Stimulated activated naive CD4-positive, alpha-beta T cell (primary cell): Measurements from ENCODE around the gene TAF4B.
"Not testable (repeated sequence)": the region's sequence is repeated elsewhere in the genome, so short reads cannot be mapped to it uniquely, and the experiment has no call there.

Experiments used
- DNase-seq, 6 experiments: peaks; one replicate each; lab custom pipeline; 2025; lab: John Stamatoyannopoulos, UW

Gene TAF4B

GRCh38 chr18:26238718-26239117 lies 12.5 kb downstream of the TAF4B start:
- DNase-seq = not testable (repeated sequence)

DNA sequence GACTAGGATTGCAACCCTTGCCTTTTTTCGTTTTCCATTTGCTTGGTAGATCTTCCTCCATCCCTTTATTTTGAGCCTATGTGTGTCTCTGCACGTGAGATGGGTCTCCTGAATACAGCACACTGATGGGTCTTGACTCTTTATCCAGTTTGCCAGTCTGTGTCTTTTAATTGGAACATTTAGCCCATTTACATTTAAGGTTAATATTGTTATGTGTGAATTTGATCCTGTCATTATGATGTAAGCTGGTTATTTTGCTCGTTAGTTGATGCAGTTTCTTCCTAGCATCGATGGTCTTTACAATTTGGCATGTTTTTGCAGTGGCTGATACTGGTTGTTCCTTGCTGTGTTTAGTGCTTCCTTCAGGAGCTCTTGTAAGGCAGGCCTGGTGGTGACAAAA lies 16.1 kb downstream of the TAF4B start:
- DNase-seq = not testable (repeated sequence)

DNA sequence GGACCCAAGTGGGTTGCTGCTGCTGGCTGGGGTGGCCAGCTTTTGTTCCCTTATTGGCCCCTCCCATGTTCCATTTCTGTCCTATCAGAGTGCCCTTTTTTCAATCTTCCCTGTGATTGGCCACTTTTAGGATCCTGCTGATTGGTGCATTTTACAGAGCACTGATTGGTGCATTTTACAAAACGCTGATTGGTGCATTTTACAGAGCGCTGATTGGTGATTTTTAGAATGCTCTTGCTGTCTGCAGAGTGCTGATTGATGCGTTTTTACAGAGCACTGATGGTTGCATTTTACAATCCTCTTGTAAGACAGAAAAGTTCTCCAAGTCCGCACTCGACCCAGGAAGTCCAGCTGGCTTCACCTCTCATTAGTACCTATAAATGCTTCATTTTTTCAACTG lies 19.2 kb downstream of the TAF4B start:
- DNase-seq = not testable (repeated sequence)

DNA sequence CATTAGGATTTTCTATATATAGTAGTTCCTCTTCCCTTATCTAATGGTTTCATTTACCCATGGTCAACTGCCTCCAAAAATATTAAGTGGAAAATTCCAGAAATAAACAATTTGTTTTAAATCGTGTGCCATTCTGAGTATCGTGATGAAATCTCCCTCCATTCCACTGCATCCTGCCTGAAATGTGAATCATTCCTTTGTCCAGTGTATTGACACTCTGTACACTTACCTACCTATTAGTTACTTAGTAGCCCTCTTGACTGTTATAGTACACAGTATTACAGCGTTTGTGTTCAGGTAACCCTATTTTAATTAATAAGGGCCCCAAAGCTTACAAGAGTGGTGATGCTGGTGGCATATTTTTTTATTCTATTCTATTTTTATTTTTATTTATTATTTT lies 26.2 kb downstream of the TAF4B start:
- no peak for DNase-seq

GRCh38 chr18:26254808-26255207 lies 28.6 kb downstream of the TAF4B start:
- not testable (repeated sequence) for DNase-seq

DNA sequence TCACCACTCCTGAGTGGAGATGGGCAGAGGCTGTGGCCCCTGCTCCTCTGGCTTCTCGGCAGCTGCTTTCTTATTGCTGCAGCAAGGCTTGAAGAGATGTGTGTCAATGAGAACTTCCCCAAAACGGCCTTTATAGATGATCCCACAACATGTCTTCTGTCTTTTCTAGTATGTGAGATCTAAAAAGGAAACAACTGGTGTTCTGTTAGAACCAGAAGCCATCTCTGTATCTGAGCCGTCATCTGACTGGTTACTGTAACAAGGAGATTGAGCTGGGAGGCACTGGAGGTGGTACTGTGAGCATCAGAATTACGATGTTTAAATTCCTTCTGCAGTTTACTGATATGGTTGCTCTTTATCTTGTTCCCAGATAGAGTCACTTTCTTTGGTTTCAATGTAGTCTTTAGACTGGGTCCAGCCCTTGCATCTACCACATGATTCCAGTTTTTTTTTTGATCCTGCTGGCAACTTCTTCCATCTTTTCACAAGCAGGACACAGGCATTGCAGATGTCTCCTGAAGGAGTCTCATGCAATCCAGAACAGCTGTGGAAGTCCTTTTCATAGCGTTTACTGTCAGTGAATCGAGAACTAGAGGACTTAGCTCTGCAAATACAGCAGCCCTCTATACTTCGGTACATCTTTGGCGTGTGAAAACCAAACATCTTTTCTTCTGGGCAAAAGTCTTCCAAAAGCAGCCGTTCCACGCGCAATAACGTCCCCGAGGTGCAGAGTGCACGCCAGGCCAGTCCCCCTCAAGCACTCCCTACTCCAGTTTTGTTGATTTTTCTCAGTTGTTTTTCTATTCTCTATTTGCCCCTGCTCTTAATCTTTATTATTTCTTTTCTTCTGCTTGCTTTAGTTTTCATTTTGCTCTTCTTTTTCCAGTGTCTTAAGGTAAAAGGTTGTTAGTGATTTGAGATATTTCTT lies 29.7 kb downstream of the TAF4B start:
- no peak for DNase-seq

DNA sequence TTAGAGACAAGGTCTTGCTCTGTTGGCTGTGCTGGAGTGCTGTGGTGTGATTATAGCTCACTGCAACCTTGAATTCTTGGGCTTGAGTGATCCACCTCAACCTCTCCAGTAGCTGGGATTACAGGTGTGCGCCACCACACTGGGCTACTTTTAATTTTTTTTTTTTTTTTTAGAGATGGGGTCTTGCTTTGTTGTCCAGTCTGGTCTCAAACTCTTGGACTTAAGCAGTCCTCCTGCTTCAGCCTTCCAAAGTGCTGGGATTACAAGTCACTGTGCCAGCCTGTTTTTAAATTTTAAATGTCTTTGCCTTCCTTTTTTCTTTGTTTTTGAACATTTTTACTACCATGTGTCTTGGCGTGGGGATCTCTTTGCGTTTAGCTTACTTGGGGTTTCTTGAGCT lies 32.5 kb downstream of the TAF4B start:
- DNase-seq = no peak

- DNase-seq = not testable (repeated sequence)
These were observed 33.2 kb downstream of the TAF4B start for GRCh38 chr18:26259416-26259815.

GRCh38 chr18:26262156-26262555 lies 35.9 kb downstream of the TAF4B start:
- no peak for DNase-seq

DNA sequence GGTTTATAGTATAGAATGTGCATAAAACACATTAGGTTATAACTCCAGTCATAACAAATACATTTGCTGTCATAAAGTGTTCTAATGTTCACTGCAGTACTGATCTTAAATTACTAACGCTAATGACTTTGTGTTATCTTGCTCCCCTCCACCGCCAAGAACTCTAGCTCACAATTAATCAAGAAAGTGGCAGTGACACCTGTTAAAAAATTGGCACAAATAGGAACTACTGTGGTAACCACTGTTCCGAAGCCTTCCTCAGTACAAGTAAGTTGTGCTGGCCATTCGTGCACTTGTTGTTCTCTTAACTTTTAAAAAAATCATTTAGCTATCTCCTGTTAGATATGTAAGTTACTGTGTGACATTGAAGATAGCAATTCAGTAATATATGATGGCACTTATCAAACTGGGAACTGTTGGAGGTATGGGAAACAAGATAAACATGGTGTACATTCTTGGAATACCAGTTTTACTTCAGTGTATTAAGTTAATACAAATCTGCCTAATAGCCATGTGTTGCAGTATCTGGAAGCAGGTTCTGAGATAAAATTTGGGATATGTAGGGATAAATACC lies 41.2 kb downstream of the TAF4B start:
- no peak for DNase-seq

GRCh38 chr18:26268454-26268853 lies 42.2 kb downstream of the TAF4B start:
- DNase-seq = no peak

- DNase-seq = no peak
These were observed 45.8 kb downstream of the TAF4B start for GRCh38 chr18:26271917-26272549.

- DNase-seq = no peak
These were observed 51.1 kb downstream of the TAF4B start for GRCh38 chr18:26277374-26277773.

GRCh38 chr18:26279428-26279827 lies 53.2 kb downstream of the TAF4B start:
- DNase-seq = no peak

- no peak for DNase-seq
These were observed 59.8 kb downstream of the TAF4B start for GRCh38 chr18:26286008-26286407.

GRCh38 chr18:26287644-26288043 lies 61.4 kb downstream of the TAF4B start:
- no peak for DNase-seq

DNA sequence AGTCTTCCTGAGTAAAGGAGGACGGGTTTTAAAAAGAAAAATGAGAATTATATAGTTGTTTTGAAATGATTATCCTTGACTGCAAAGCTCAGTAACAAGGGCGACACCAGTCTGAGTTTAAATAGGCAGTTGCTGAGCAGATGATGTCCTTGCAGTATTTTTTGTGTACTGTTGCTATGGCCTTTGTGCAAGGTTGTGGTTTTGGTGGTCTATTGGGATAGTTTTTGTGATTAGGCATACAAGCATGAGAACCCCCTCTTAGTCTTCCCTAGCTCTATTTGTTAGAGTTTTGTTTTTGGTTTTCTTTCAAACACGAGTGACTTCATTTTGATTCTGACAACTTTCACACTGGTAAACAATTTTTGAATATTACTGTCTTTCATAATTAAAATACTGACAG lies 64.1 kb downstream of the TAF4B start:
- DNase-seq = no peak

GRCh38 chr18:26293982-26294381 lies 67.7 kb downstream of the TAF4B start:
- DNase-seq = no peak

DNA sequence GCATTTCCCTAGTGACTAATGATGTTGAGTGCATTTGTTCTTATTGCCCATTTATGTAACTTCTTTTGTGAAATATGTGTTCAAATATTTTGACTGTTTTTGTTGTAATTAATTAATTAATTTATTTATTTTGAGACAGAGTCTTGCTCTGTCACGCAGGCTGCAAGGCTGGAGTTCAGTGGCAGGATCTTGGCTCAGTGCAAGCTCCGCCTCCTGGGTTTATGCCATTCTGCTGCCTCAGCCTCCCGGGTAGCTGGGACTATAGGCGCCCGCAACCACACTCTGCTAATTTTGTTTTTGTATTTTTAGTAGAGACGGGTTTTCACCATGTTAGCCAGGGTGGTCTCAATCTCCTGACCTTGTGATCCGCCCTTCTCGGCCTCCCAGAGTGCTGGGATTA lies 71.9 kb downstream of the TAF4B start:
- DNase-seq = no peak

- no peak for DNase-seq
These were observed 75.4 kb downstream of the TAF4B start for GRCh38 chr18:26301681-26302080.

- not testable (repeated sequence) for DNase-seq
These were observed 77.0 kb downstream of the TAF4B start for GRCh38 chr18:26303222-26303621.

DNA sequence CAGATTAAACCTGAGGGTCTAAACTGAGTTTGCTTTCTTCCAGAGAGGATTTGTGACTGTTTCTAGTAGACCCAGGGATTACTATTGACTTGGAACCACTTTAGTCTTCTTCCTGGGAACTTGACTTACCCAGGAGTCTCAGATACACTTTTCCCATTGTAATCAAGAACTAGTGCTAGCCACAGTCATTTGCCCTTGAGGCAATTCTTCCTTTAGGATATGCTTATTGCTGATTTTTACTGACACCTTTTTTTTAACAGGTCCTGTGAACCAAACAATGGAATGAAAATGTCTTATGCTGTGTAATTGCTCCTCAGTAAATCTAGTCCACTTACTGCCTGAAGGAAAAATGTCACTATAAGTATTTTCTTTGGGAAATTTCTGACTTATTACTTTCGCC lies 78.3 kb downstream of the TAF4B start:
- no peak for DNase-seq

DNA sequence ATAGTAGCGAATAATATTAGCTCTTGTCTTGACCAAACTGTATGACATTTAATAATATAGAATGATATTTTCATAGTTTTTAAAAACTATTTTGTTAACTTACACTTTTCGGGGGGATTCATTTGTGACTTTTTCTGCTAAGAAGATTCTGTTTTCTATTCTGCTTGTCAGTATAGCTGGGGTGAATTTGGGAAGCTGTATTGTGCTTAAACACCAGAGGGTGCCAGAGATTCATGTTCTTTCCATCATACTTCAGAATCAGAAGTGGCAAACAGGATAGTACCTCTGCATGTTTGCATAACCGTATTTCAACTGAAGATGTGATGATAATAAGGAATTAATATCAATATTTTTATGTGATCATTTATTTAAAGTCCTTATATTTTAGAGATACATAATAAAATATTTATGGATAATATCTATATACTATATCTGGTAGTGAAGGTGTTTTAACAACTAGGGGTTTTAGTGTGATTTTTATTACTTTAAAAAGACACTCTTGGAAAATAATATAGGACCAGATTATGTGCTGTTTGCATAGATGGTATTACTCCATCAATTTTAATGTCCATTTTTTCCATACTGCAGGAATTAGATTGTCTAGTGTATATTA lies 81.0 kb downstream of the TAF4B start:
- DNase-seq = peak in 2 of 6 experiments; percentile 20 to 28
